PC-3 (cell line): ENCODE data around the gene CAMSAP1. TPM values are rescaled to one million over a fixed set of nuclear protein-coding genes. Genes with fewer than 3 reads are reported as not detected.

Source experiments
- ATAC-seq: fragments of 200-7000 bp; cut with Tn5 transposase; 2 replicates; pipeline ENCODE4 v1.9.1; 2020; ENCODE audit warnings: mild to moderate bottlenecking, moderate library complexity
- BruUV-seq: library from RNA; stranded (reverse); fragments of 400-500 nt; replicated peaks from 2 replicates; lab custom pipeline; 2021; lab: Mats Ljungman, UMichigan
- CTCF ChIA-PET: fragments of 300-600 bp; sonication (Branson Sonifier 250); formaldehyde crosslinking; loops from one replicate; lab custom pipeline; 2022; ENCODE audit warnings: antibody characterized with exemption; lab: Charles Lee
- POLR2A ChIA-PET: fragments of 300-600 bp; sonication (Branson Sonifier 250); formaldehyde crosslinking; loops from one replicate; lab custom pipeline; 2022; ENCODE audit warnings: antibody characterized with exemption; ENCODE audit not compliant: unreplicated experiment; lab: Charles Lee
- DNase-seq: peaks from one replicate; pipeline ENCODE4 v3.0.0-alpha.2; 2015
- H2AFZ ChIP-seq: fragments of 300-600 bp; sonication (generic); 2 replicates; pipeline ENCODE4 v1.6.0; 2016; ENCODE audit warnings: antibody characterized with exemption, low read length
- H3F3A ChIP-seq: fragments of 300-600 bp; sonication (generic); one replicate; pipeline ENCODE4 v1.6.0; 2017; ENCODE audit warnings: antibody characterized with exemption, low read length, control low read depth, mild to moderate bottlenecking; ENCODE audit not compliant: unreplicated experiment
- H3K27ac ChIP-seq: fragments of 300-600 bp; sonication (generic); 2 replicates; pipeline ENCODE4 v1.5.1; 2016; ENCODE audit warnings: mild to moderate bottlenecking, low read length
- H3K27me3 ChIP-seq: fragments of 300-600 bp; sonication (generic); 2 replicates; pipeline ENCODE4 v1.6.1; 2016; ENCODE audit warnings: low read length, mixed read lengths
- H3K36me3 ChIP-seq: fragments of 300-600 bp; sonication (generic); 2 replicates; pipeline ENCODE4 v1.6.1; 2016; ENCODE audit warnings: low read depth, mixed run types, low read length, mixed read lengths
- H3K4me1 ChIP-seq: fragments of 300-600 bp; sonication (generic); 2 replicates; pipeline ENCODE4 v1.5.1; 2016; ENCODE audit warnings: low read length; ENCODE audit not compliant: insufficient read depth
- H3K4me2 ChIP-seq: fragments of 300-600 bp; sonication (generic); 2 replicates; pipeline ENCODE4 v1.6.0; 2016; ENCODE audit warnings: low read length
- H3K4me3 ChIP-seq: fragments of 300-600 bp; sonication (generic); 2 replicates; pipeline ENCODE4 v1.5.1; 2016; ENCODE audit warnings: mild to moderate bottlenecking, low read length, mixed read lengths
- H3K79me2 ChIP-seq: fragments of 300-600 bp; sonication (generic); 2 replicates; pipeline ENCODE4 v1.6.1; 2017; ENCODE audit warnings: low read length, mixed read lengths
- H3K9ac ChIP-seq: fragments of 300-600 bp; sonication (generic); 2 replicates; pipeline ENCODE4 v1.6.0; 2016; ENCODE audit warnings: mild to moderate bottlenecking, low read length
- H3K9me2 ChIP-seq: fragments of 300-600 bp; sonication (generic); replicated peaks from 2 replicates; pipeline ENCODE4 v1.6.1; 2016; ENCODE audit warnings: mixed run types, low read length, mixed read lengths
- H3K9me3 ChIP-seq: fragments of 300-600 bp; sonication (generic); 2 replicates; pipeline ENCODE4 v1.6.1; 2016; ENCODE audit warnings: low read length, mixed read lengths
- H4K20me1 ChIP-seq: fragments of 300-600 bp; sonication (generic); 2 replicates; pipeline ENCODE4 v1.6.1; 2016; ENCODE audit warnings: low read length, mixed read lengths
- EZH2 ChIP-seq: fragments of 300-600 bp; sonication (generic); IDR thresholded peaks from one replicate; pipeline ENCODE4 v1.6.1; 2017; ENCODE audit warnings: antibody characterized with exemption, mild to moderate bottlenecking, low read length; ENCODE audit not compliant: unreplicated experiment
- EZH2phosphoT487 ChIP-seq: fragments of 300-600 bp; sonication (generic); IDR thresholded peaks from 2 replicates; pipeline ENCODE4 v1.6.1; 2018; ENCODE audit warnings: mild to moderate bottlenecking, antibody characterized with exemption, low read length, borderline replicate concordance
- intact Hi-C: fragments of 100-400 bp; cut with micrococcal nuclease; formaldehyde crosslinking; loops from 2 replicates; pipeline ENCODE4 v1.9.0; 2023
- total RNA-seq: library from RNA; depleted of rRNA; stranded (reverse); fragments of >200 nt; gene quantifications from 2 replicates; pipeline ENCODE4 v1.2.3, GENCODE V29; 2014
- TF ChIP-seq, protein P1 (sequence below): fragments of 300-600 bp; sonication (generic); conservative IDR thresholded peaks from 2 replicates; pipeline ENCODE4 v1.5.1; 2017; ENCODE audit warnings: antibody characterized with exemption, low read depth, mild to moderate bottlenecking, low read length

Gene CAMSAP1
- total RNA-seq, 1 experiment from 2014 or later: 16.4 TPM

DNA sequence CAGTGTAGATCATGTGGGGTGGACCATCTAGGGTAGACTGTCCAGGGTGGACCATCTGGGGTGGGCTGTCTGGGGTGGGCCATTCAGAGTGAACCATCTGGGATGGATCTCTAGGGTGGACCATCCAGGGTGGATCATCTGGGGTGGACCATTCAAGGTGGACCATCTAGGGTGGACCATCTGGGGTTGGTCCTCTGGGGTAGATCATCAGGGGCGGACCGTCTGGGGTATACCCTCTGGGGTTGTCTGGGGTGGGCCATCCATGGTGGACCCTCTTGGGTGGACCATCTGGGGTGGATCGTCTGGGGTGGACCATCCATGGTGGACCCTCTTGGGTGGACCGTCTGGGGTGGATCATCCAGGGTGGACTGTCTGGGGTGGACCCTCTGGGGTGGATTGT, 141.1 kb downstream of the CAMSAP1 start:
- no peak overlapping the region for H3K27ac ChIP-seq
- CTCF ChIA-PET: no interaction called here
- no peak for DNase-seq
- POLR2A ChIA-PET: no interaction called here
- no peaks in the 10 kb centered on the region for H4K20me1 ChIP-seq
- no peaks in the 10 kb centered on the region for H3K36me3 ChIP-seq
- BruUV-seq: no TSS peak
- no peak overlapping the region for H2AFZ ChIP-seq
- no peaks in the 10 kb centered on the region for H3K4me1 ChIP-seq
- TF ChIP-seq, protein P1, sequence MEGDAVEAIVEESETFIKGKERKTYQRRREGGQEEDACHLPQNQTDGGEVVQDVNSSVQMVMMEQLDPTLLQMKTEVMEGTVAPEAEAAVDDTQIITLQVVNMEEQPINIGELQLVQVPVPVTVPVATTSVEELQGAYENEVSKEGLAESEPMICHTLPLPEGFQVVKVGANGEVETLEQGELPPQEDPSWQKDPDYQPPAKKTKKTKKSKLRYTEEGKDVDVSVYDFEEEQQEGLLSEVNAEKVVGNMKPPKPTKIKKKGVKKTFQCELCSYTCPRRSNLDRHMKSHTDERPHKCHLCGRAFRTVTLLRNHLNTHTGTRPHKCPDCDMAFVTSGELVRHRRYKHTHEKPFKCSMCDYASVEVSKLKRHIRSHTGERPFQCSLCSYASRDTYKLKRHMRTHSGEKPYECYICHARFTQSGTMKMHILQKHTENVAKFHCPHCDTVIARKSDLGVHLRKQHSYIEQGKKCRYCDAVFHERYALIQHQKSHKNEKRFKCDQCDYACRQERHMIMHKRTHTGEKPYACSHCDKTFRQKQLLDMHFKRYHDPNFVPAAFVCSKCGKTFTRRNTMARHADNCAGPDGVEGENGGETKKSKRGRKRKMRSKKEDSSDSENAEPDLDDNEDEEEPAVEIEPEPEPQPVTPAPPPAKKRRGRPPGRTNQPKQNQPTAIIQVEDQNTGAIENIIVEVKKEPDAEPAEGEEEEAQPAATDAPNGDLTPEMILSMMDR: no peak
- no peak for TF ChIP-seq EZH2phosphoT487
- no peaks in the 10 kb centered on the region for H3K9me3 ChIP-seq
- H3K4me2 ChIP-seq: no peak overlapping the region
- H3K9ac ChIP-seq: no peak overlapping the region
- no peaks in the 10 kb centered on the region for H3F3A ChIP-seq
- no peak overlapping the region for H3K4me3 ChIP-seq
- no peaks in the 10 kb centered on the region for H3K9me2 ChIP-seq
- H3K27me3 ChIP-seq: no peaks in the 10 kb centered on the region
- ATAC-seq: no peak
- no peaks in the 10 kb centered on the region for H3K79me2 ChIP-seq
- intact Hi-C loops: no loop called here

DNA sequence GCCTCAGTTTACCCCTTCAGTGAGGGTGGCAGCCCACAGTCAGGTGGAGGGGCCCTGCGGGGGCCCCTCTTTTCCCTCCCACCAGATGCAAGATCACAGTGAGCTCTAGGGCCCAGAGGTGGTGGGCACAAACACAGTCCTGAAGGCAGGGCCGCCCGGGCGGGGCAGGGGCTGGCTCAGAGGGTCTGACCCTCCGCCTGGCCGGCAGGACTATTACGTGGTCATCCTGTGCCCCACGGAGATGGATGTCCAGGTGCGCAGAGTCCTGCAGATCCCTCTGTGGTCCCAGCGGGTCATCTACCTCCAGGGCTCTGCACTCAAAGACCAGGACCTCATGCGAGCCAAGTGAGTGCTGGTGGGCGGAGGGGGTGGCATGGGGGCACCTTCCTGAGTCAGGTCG, 141.9 kb downstream of the CAMSAP1 start:
- BruUV-seq: no TSS peak
- H3K79me2 ChIP-seq: no peaks in the 10 kb centered on the region
- no peak overlapping the region for H2AFZ ChIP-seq
- H3K27me3 ChIP-seq: no peaks in the 10 kb centered on the region
- H3K4me2 ChIP-seq: no peak overlapping the region
- no peaks in the 10 kb centered on the region for H3K9me3 ChIP-seq
- H4K20me1 ChIP-seq: no peaks in the 10 kb centered on the region
- DNase-seq (no peak), ATAC-seq (no peak)
- ChIA-PET CTCF (no interaction called here), POLR2A (no interaction called here)
- no peak overlapping the region for H3K27ac ChIP-seq
- H3F3A ChIP-seq: no peaks in the 10 kb centered on the region
- no peak for TF ChIP-seq EZH2phosphoT487
- no peak for TF ChIP-seq EZH2
- TF ChIP-seq, protein P1: no peak
- H3K9ac ChIP-seq: no peak overlapping the region
- no peaks in the 10 kb centered on the region for H3K9me2 ChIP-seq
- H3K36me3 ChIP-seq: no peaks in the 10 kb centered on the region
- H3K4me3 ChIP-seq: no peak overlapping the region
- no peaks in the 10 kb centered on the region for H3K4me1 ChIP-seq
- intact Hi-C loops: no loop called here

- Histone ChIP-seq H3K9me3 (no peaks in the 10 kb centered on the region), H3K4me1 (no peaks in the 10 kb centered on the region), H3K27ac (no peak overlapping the region), H4K20me1 (no peaks in the 10 kb centered on the region), H3F3A (no peaks in the 10 kb centered on the region), H3K9ac (no peak overlapping the region), H3K4me3 (no peak overlapping the region), H3K27me3 (no peaks in the 10 kb centered on the region), H3K79me2 (no peaks in the 10 kb centered on the region), H2AFZ (no peak overlapping the region), H3K9me2 (no peaks in the 10 kb centered on the region), H3K4me2 (no peak overlapping the region), H3K36me3 (no peaks in the 10 kb centered on the region)
- intact Hi-C loops: no loop called here
- TF ChIP-seq EZH2 (no peak), EZH2phosphoT487 (no peak)
- TF ChIP-seq, protein P1: no peak
- CTCF ChIA-PET: no interaction called here
- DNase-seq: no peak
- BruUV-seq: no TSS peak
- POLR2A ChIA-PET: no interaction called here
- no peak for ATAC-seq
Observed at GRCh38 chr9:135764731-135765130, 142.6 kb downstream of the CAMSAP1 start.
